GM12878 (cell line): ENCODE data around the gene HACD3. TPM values are rescaled to one million over a fixed set of nuclear protein-coding genes. Genes with fewer than 3 reads are reported as not detected.

ENCODE experiments used
- CEBPZ ChIP-seq: fragments of 150-350 bp; IDR thresholded peaks from 2 replicates; pipeline ENCODE4 v1.6.1; 2016; ENCODE audit warnings: low read depth, low read length
- CREB1 ChIP-seq: IDR thresholded peaks from 2 replicates; pipeline ENCODE4 v1.6.1; 2012; ENCODE audit warnings: low read depth, mild to moderate bottlenecking, inconsistent platforms
- E4F1 ChIP-seq: fragments of 450-650 bp; IDR thresholded peaks from 2 replicates; pipeline ENCODE4 v1.6.1; 2018; ENCODE audit warnings: borderline replicate concordance, mild to moderate bottlenecking; ENCODE audit not compliant: partially characterized antibody
- EP300 ChIP-seq, 2 experiments: fragments of 150-350 bp in 1 of 2; IDR thresholded peaks; 2 replicates each; pipeline ENCODE4 v1.6.1; 2011 to 2012; ENCODE audit warnings: low read depth in 2 of 2, low read length in 2 of 2, borderline replicate concordance in 1 of 2, improper control_type of control experiment in 1 of 2, inconsistent platforms in 1 of 2; ENCODE audit not compliant: control insufficient read depth in 1 of 2
- IKZF1 ChIP-seq: fragments of 450-650 bp; conservative IDR thresholded peaks from 2 replicates; pipeline ENCODE4 v1.6.1; 2017; ENCODE audit warnings: antibody characterized with exemption, mild to moderate bottlenecking
- NR2C1 ChIP-seq: fragments of 450-650 bp; IDR thresholded peaks from 2 replicates; pipeline ENCODE4 v1.6.1; 2017; ENCODE audit warnings: antibody characterized with exemption, mild to moderate bottlenecking, moderate library complexity
- NR2F1 ChIP-seq: fragments of 450-650 bp; conservative IDR thresholded peaks from 2 replicates; pipeline ENCODE4 v1.6.1; 2017; ENCODE audit warnings: mild to moderate bottlenecking
- SREBF2 ChIP-seq: IDR thresholded peaks from 2 replicates; pipeline ENCODE4 v1.6.1; 2012; ENCODE audit warnings: mild to moderate bottlenecking, low read length
- SUPT20H ChIP-seq: IDR thresholded peaks from 2 replicates; pipeline ENCODE4 v1.6.1; 2011; ENCODE audit warnings: low read depth, mild to moderate bottlenecking, low read length, moderate library complexity, borderline replicate concordance; ENCODE audit not compliant: control insufficient read depth
- USF2 ChIP-seq: IDR thresholded peaks from 2 replicates; pipeline ENCODE4 v1.6.1; 2011; ENCODE audit warnings: low read depth, low read length, improper control_type of control experiment, borderline replicate concordance
- polyA plus RNA-seq, 11 experiments: library from polyadenylated mRNA; depleted of rRNA in 4 of 11; unstranded in 6 of 11; stranded (reverse) in 5 of 11; fragments of >200 nt; fragmentation: Nextera tagmentation in 4 of 11; fragmentation: Illumina TruSeq in 1 of 11; extraction: Ambion mirVana in 4 of 11; extraction: Trizol in 1 of 11; gene quantifications; 1 replicate in 1 of 11; 2 replicates in 10 of 11; pipeline versions ENCODE4 v1.2.1 to v1.2.3, GENCODE V29; 2011 to 2016; ENCODE audit warnings: inconsistent platforms in 2 of 11, missing spikeins in 2 of 11, low read depth in 1 of 11
- total RNA-seq, 4 experiments: library from RNA; depleted of rRNA in 3 of 4; stranded (reverse); fragments of >200 nt in 3 of 4; fragmentation: Illumina TruSeq in 1 of 4; extraction: Trizol in 1 of 4; gene quantifications; 2 replicates each; pipeline versions ENCODE4 v1.2.1 to v1.2.3, GENCODE V29; 2013 to 2021

HACD3 gene
- total and polyA plus RNA-seq, 10 of the 15 experiments (the other 5 are each of a cell fraction or from before 2014, with no cell fraction given) = 25.9 to 75.8 (median 48.3) TPM

GRCh38 chr15:65579762-65580161, 49.5 kb downstream of the HACD3 start (continued):
- no peak for TF ChIP-seq USF2
- no peak for TF ChIP-seq NR2F1
- TF ChIP-seq CREB1 = no peak
- TF ChIP-seq E4F1 = no peak
- TF ChIP-seq EP300 (IDR thresholded peaks at IDR 0.05; ENCODE audit: borderline replicate concordance in 1 of 2, control insufficient read depth in 1 of 2, low read depth in 2 of 2, low read length in 2 of 2) = no peak
- TF ChIP-seq SREBF2 = no peak
- TF ChIP-seq SUPT20H = no peak
- TF ChIP-seq IKZF1 = no peak
- no peak for TF ChIP-seq NR2C1
- no peak for TF ChIP-seq CEBPZ
- TF ChIP-seq, all 136 proteins: peak for 0
